Muscle of arm (tissue), 12 donors: ENCODE results near the gene SHISA5. TPM values are rescaled to one million over a fixed set of nuclear protein-coding genes. Genes with fewer than 3 reads are reported as not detected.
"Not testable (repeated sequence)": the region's sequence is repeated elsewhere in the genome, so short reads cannot be mapped to it uniquely, and the experiment has no call there.

ENCODE experiments used
- DNase-seq: peaks from one replicate; pipeline ENCODE4 v3.0.0-alpha.2; 2013
- polyA plus RNA-seq, 12 donors: library from polyadenylated mRNA; unstranded; fragments of 120-200 nt; gene quantifications; one replicate each; pipeline ENCODE4 v1.2.1, GENCODE V29; 2013; ENCODE audit not compliant: insufficient read length in 12 of 12

The SHISA5 gene
- polyA plus RNA-seq, 12 donors: 51.7 to 115 (median 67.4) TPM; not detected in 1

GRCh38 chr3:48465531-48466378 is 38.2 kb downstream of the SHISA5 start:
- DNase-seq: peak; percentile 98

DNA sequence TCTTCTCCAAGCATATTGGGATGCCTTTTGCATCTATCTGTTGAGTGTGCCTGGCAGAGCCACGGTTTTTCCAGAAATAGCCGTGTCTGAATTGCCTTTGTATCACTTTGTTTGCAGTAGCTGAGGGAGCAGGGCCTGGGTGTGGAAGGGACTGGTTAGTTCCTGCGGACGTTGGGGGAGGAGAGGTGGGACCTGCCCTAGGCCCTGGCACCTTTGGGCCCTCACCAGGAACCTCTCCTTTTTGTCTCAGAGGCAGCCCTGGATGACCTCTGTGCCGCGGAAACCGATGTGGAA is 38.8 kb downstream of the SHISA5 start:
- no peak for DNase-seq

DNA sequence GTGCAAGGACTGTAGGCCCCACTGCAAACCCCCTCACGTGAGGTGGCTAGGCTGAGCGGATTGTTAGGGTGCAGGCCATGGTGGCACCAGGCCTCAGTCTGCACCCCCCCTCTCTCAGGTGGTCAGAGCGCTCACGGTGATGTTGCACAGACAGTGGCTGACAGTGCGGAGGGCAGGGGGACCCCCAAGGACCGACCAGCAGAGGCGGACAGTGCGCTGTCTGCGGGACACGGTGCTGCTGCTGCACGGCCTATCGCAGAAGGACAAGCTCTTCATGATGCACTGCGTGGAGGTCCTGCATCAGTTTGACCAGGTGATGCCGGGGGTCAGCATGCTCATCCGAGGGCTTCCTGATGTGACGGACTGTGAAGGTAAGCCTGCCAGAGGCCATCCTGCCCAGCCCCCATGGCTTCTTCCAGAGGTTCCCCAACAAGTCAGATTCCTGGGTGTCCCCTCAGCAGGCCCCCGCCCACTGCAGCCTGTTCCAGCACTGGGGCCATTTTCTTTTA is 39.2 kb downstream of the SHISA5 start:
- no peak for DNase-seq

DNA sequence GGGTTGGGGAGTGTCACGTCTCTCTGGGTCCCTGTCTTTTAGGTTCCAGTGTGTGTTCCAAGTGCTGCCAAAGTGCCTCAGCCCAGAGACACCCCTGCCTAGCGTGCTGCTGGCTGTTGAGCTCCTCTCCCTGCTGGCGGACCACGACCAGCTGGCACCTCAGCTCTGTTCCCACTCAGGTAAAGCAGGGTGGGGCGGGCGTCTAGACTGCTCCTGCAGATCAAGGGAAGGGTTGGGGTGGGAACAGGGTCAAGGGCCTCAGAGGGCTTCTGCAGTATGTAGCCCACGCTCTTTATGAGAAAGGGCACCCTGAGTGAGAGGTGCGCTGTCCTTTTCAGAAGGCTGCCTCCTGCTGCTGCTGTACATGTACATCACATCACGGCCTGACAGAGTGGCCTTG is 40.3 kb downstream of the SHISA5 start:
- no peak for DNase-seq

DNA sequence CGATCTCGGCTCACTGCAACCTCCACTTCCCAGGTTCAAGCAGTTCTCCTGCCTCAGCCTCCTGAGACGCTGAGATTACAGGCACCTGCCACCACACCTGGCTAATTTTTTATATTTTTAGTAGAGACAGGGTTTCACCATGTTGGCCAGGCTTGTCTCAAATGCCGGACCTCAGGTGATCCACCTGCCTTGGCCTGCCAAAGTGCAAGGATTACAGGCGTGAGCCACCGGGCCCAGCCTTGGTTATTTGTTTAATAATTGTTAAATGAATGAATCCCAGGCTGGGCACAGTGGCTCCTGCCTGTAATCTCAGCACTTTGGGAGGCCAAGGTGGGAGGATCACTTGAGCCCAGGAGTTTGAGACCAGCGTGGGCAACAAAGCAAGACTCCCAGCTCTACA is 42.2 kb downstream of the SHISA5 start:
- not testable (repeated sequence) for DNase-seq

- no peak for DNase-seq
Measured at GRCh38 chr3:48460517-48460902, 43.5 kb downstream of the SHISA5 start.

DNA sequence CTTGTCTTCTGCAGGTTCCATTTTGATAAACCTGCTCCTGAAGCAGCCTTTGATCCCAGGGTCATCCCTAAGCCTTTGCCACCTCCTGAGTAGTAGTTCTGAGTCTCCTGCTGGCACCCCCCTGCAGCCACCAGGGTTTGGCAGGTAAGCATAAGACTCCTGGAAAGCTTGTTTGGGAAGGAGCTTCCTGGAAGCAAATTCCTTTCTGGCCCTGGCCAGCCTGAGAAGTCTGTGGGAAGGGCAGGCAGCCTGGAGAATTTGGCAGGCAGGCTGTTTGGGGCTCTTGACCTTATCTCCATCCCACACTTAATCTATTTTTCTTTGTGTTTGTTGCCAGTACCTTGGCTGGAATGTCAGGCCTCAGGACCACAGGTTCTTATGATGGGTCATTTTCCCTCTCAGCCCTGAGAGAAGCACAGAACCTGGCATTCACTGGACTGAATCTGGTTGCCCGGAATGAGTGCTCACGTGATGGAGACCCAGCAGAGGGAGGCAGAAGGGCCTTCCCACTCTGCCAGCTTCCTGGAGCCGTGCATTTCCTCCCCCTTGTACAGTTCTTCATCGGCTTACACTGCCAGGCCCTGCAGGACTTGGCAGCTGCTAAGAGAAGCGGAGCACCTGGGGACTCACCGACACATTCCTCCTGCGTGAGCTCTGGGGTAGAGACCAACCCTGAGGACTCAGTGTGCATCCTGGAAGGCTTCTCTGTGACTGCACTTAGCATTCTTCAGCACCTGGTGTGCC is 44.0 kb downstream of the SHISA5 start:
- DNase-seq: no peak

DNA sequence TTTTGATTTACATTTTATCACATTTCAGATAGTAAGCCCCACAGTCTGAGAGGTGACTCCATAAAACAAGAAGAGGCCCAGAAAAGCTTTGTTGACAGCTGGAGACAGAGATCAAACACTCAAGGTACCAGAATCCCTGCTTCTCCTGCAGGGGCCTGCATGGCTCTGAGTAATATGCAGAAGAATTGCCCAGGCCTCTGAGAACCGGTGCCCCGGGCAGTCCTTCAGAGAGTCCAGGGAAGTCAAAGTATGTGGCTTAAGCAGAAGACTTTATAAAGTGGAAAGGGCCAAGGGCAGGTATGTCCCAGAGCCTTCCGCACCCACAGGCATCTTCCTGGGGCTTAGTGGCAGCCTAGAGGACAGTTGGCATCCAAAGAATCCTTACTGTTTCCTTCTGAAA is 44.6 kb downstream of the SHISA5 start:
- no peak for DNase-seq

- no peak for DNase-seq
Measured at GRCh38 chr3:48456456-48456855, 47.5 kb downstream of the SHISA5 start.

- no peak for DNase-seq
Measured at GRCh38 chr3:48451270-48451669, 52.7 kb downstream of the SHISA5 start.

GRCh38 chr3:48446425-48447193 is 57.4 kb downstream of the SHISA5 start, which contains the start of gene ATRIP:
ATRIP (plus strand) TSS chr3:48446737; CDS start chr3:48446846, 109 bp downstream.
- DNase-seq: peak; percentile 85

DNA sequence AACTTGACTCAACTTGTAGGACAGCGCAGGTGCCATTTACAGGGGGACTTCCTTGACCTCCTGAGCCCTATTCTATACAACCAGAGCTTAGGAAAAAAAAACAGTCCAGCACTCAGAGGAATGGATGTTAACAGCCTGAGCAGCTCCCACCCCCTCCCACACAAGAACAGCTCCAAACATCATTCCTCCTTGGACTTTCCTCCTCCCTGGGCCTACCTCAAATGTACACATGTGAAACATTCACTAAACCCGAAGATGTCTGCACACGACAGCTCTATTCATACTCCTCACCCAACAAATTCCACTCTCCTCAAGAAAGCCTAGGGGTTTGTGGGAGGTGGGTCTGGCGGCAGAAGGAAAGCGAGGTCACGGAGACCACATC is 57.9 kb downstream of the SHISA5 start:
- DNase-seq: no peak

- DNase-seq: no peak
Measured at GRCh38 chr3:48445277-48445882, 58.6 kb downstream of the SHISA5 start.

GRCh38 chr3:48441940-48442339 is 62.0 kb downstream of the SHISA5 start:
- DNase-seq: no peak

DNA sequence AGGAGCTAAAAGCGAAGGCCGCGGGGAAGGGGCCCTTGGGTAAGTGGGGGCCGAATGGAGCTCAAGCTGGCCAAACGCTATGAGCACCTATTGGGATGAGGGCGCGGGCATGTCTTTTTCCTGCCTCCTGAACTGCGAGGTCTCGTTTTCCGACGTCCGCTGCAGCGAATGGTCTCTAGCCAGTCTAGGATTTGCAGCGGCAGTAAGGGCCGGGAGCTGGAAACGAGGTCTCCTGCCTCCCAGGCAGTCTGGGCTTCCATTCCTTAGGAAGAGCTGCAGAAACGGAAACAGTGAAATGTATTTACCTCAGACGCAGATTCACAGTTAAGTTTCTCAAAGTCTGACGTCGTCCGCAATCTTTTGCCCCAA is 63.4 kb downstream of the SHISA5 start:
- DNase-seq: no peak

GRCh38 chr3:48439820-48440589 is 64.0 kb downstream of the SHISA5 start, which contains the start of the genes CCDC51 and TMA7:
CCDC51 (minus strand) TSS chr3:48440119; CDS start chr3:48435128, 4,991 bp downstream.
TMA7 (plus strand) TSS chr3:48440257; CDS start chr3:48440297, 40 bp downstream.
- peak; percentile 96 for DNase-seq

- DNase-seq: no peak
Measured at GRCh38 chr3:48437812-48438211, 66.2 kb downstream of the SHISA5 start.

GRCh38 chr3:48436855-48437254 is 67.1 kb downstream of the SHISA5 start:
- no peak for DNase-seq

DNA sequence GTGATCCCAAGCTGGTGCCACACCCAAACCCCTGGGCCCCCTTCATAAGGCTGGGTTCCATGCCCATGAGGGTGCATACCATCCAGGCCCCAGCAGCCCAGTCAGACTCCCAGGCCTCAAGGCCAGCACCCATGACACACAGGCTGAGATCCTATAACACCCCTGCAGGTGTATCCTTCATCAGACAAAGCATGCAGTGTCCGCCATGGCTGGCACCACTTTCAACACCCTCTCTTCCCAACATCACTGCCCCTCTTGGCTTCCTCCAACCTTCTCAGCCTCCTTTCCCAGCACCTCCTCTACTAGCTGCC is 67.5 kb downstream of the SHISA5 start:
- DNase-seq: no peak

DNA sequence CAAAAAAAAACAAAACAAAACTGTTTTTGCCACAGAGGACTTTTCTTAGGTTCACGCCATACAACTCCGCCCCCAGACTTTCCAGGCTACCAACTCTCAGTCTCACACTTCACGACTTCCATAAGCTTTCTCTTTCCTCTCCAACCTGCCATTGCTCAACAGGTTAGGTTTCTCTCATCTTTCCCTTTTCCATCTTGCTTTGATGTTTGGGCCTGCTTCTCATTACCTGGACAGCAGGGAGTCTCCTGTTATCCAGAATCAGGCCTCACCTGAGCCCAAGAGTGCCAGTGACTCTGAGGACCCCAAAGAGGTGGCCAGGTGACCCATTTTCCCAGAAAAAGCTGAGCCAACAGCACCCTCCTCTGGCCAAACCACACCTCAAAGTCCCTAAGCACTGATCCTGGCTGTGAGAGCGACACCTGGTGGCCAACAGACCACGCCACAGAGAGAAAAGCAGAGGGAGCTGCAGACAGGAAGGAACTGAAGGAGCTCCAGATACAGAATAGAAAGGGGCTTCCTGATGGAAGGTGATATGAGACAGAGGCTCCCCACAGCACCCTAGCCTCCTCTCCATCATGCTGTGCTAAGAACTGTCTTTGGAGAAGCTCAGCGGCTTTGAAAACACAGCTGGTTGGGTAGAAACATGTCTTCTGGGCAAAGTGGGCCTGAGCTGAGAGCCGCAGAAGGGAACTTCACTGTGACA is 68.0 kb downstream of the SHISA5 start:
- peak; percentile 87 for DNase-seq

DNA sequence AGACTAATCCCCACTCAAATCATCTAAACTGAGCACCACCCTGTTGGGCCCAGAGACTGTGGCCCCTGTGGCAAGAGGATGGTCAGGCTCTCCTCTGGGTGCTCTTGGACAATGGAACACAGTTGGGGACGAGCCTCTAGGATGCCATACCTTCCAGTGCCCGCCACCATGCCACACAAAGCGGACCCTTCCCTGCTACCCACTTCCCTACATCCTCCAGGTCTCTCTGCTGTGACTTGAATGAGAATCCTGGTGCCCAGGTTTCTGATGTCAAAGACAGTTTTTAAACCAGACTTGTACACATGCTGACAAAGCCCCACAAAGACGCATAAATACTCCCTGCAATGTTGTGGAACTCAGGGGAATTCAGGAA is 68.8 kb downstream of the SHISA5 start:
- DNase-seq: no peak
